Activated CD4-positive, alpha-beta T cell treated with anti-CD3 and anti-CD28 coated beads, Interleukin-2, amount 50 U/mL, for 24 hours (primary cell): ENCODE measurements around the gene NDUFS7.
A peak's percentile ranks its signal among the peaks of the same experiment; 100 is the strongest.

Source experiments
- DNase-seq, 2 donors: peaks; one replicate each; pipeline ENCODE4 v3.0.0-alpha.2; 2020; ENCODE audit warnings: low read depth in 1 of 2, low spot score in 1 of 2

NDUFS7 gene

DNA sequence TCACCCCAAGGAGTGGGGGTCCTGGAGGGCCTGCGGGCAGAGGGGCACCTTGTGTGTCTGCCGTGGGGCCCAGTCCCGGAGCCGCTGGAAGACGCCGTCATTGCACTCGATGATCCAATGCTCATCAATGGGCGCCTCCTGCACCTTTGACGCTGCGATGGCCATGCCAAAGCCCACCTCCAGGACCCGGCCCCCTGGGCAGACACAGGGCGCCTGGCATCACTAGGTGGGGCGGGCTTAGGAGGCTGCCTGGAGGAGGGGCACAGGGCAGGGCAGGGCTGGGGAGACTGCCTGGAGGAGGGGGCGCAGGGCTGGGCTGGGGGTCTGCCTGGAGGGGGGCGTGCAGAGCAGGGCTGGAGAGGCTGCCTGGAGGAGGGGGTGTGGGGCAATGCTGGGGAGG lies 16.0 kb downstream of the NDUFS7 start:
- DNase-seq: no peak

DNA sequence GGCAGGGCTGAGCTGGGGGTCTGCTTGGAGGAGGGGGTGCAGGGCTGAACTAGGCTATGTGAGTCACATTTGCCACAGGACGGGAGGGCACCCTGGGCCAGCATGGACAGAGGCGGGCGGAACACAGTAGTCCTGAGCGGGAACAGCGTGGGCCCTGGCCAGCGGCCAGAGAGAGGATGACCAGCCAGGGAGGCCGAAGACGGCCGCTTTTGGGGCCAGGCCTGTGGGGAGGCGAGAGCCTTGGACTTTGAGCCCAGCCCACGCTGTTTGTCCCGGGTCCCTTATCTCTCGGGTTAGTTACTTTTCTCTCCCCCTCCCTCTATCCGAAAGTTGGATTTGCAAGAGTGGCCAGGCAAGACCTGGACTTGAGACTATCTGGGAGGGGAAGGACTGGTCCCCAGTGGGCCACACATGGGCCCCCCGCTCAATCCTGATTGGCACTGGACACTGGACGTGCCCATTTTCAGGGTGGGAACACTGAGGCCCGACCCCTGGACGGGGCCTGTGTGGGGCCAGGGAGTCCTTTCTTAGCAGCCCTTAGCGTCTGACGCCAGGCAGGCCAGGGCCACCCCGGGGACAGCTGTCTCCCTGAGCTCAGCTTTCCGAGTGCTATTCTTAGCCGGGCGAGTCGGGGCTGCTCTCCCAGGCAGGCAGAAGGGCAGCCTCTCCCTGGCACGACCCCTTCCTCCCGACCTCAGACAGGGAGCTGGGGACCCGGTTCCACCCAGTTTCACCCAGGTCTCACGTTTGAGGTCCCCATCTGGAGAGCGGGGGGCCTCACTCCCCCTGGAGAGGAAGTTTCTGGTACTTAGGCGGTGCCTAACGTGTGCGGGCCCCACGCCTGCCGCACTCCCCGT lies 16.8 kb downstream of the NDUFS7 start:
- DNase-seq: no peak

DNA sequence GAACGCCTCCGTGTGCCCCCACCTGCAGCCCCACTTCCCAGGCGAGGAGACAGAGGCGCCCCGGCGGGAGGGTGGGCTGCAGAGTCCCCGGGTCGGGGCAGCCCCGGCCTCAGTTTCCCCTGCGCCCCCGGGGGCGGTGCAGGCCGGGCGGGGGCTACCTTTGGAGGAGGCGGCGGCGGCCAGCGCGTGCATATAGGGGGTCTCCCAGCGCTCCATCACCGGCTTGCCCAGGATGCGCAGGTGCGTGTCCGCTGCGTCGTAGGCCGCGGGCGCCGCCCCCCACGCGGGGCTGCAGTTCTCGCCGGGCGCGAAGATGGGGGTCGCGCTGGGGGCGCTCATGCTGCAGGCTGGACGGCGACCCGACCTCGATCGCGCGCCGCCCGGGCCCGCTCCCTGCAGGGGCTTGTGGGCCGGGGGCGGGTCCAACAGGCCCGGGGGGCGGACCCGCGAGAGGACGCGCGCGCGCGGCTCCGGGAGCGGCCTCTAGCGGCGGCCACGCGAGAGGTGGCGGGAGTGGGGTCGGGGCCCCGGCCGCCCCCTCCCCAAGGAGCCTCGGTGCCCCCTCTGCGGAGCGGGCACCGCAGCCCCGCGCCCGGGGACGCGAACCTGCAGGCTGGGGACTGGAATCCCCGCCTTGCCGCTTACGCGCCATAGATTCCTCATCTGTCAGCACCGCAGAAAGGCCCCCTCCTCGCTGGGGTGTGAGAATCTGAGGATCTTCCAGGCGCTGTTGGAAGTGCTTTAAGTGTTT lies 17.6 kb downstream of the NDUFS7 start, which contains the start of gene GAMT:
TSS of gene GAMT (minus strand) at position 405 of the 751 bp plus-strand sequence. CDS start at position 339, 66 bp downstream.
- DNase-seq: peak in 1 of 2 donors; percentile 28

DNA sequence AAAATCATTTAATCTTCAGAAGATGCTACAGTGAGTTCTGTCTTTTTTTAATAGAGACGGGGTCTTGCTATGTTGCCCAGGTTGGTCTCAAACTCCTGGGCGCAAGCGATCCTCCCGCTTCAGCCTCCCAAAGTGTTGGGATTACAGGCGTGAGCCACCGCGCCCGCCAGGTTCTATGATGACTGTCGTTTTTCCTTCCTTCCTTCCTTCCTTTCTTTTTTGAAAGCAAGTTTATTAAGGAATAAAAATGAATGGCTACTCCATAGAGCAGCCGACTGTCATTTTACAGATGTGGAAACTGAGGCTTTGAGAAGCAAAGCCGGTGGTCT lies 18.1 kb downstream of the NDUFS7 start:
- DNase-seq: no peak

DNA sequence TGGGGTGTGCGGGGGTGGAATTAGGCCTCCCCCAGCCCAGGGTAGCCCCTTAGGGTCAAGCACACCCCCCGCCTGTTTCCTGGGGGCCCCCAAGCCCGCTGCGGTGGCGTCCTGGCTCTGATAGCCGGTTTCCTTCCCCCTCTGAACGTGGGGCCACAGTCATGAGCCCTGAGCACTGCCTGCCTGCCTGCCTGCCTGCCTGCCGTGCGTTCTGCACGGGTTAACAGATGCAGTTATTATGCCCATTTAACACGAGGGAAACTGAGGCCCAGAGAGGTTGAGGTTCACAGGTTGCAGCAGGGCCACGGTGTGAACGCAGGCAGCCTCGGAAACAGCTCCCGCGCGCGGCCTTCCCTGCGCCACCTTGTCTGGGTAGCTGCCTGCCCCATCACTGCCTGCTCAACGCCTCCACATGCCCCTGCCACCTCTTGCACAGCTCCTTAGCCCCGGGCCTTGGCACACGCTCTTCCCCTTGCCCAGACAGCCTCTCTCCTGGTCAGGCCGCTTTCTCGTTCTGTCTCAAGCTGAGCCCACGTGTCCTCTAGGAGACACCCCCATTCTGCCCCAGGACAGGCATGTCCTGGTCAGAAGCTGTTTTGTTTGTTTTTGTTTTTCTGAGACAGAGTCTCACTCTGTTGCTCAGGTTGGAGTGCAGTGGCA lies 18.8 kb downstream of the NDUFS7 start:
- DNase-seq: no peak

DNA sequence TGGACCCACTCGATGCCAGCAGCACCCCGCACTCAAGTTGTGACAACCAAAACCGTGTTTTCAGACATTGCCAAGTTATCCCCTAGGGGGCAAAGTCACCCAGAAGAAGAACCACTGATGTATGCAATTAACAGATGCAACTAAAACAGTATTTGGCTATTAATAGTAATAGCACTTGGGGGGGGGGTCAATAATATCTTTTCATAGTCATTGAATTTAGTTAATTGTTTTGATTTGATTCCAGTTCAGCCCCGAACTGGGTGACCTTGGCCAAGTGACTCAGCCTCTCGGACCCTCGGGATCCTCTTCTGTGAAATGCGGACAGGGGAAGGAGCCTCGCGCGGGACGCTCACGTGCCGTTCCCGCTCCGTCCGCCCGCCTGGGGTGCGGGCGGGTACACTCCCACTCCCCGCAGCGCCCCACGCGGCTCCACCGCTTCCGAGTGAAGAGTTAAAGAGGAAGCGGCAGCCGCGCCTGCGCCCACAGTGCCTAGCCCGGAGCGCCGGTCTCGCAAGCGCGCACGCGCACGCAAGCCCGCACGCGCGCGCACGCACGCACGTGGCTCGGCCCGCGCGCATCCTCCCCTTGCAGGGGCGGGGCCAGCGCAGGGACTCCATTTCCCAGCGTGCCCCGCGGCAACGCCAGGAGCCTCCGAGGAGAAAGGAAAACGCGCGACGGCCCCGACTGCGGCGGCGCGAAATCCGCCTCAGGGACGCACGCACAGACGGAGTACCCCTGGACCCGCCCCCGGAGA lies 23.2 kb downstream of the NDUFS7 start:
- peak; percentile 98 to 99 for DNase-seq

DNA sequence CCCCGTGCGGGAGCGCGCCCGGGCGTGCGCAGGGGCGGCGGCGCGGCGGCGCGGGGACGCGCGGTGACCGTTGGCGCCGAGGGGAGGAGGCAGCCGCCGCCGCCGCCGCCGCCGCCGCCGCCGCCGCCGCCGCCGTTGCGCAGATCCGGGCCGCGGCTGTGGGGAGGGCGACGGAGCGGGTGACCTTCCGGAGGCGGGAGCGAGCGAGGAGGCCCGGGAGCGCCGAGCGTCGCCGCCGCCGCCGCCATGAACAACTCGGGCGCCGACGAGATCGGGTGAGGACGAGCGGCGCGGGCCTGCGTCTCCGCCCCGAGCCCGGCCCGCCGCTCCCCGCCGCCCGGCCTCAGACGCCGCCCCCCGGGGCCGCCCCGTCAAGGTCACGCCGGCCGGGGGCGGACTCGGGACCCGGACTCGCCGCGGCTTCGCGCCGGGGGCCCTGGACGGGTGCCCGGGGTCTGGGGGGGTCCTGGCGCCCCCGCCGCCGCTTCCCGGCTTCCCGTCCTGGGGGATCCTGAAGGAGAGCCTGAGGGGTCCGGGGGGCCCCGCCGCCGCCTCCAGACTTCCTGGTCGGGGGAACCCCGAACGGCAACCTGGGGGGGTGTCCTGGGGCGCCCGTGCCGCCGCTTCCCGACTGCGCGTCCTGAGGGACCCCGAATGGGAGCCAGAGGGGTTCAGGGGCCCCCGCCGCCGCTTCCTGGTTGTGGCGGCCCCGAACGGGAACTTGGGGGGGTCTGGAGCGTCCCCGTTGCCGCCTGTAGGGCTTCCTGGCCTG lies 24.0 kb downstream of the NDUFS7 start, which contains the start of gene DAZAP1:
TSS of gene DAZAP1 (plus strand) at position 59 of the 772 bp plus-strand sequence. CDS start at position 247, 188 bp downstream.
- peak in 1 of 2 donors; percentile 23 for DNase-seq

DNA sequence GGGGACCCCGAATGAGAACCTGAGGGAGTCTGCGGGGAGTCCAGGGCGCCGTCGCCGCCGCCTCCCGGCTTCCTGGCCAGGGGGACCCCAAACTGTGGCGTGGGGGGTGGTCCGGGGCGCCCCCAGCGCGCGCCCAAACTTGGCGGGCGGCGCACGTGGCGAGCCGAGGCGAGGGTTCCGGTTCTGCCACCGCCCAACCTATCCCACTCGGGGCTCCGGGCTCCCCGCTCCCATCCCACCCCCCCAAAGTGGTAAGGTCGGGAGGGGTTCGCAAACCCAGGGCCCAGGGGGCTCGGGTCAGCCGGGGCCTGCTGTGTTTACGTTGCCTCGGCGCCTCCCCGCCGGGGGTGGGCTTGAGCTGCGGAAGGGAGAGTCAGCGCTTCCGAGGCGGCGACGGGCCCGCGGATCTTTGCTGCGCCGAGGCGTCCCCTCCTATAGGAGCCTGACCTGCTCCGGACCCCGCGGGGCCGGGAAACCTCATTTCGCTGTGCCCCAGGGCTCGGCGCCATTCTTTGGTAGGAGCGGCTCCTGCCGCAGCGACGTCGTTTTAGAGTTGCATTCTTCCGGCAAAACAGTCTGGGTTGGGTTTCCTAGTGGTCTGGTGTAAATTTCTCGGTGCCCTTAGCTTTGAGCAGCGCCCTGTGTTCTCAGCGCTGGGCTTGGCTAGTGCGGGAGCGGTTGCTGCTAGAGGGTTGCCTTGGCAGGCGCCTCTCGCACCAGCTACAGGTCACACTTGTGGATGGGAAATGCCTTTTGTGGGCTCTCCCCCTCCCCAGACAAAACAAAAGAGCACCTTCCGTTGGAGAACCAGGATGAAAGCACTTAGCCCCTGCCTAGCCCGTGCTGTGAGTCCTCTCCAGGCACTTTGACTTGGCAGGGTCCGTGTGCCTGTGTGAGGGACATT lies 24.8 kb downstream of the NDUFS7 start:
- DNase-seq: peak in 1 of 2 donors; percentile 33

DNA sequence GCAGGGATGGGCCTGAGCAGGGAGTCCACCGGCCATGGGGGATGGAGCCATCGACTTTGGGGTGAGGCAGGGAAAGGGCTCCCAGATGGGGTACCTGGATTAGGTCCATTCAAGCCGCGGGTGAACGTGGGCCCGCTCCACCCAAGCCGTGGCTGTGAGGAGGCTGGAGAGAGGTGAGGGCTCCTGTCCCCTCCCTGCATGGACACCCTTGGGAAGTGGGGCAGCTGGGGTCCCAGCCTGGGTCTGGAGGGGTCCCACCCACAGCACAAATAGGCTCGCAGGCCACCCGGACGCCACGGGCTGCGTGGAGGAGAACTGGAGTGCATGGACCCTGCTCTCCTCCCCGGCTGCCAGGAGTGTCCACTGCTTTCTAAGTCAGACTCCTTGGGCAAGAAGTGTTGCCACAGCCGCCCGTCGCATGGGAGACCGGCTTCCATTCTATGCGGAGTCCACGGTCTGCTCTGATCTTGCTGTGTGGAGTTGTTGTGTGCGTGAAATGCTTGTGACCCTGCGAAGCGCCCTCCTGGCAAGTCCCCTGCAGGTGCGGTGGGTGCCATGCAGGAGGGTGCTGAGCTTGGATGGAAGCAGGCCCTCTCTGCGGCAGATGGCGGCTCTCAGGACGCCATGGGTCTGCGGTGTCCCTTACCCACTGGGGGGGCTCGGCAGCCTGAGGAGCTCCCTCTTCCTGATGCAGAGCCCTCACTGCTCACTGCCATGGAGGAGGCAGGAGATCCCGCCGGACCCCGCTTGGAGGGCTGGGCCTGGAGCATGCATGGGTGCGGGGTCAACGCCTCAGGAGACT lies 25.7 kb downstream of the NDUFS7 start:
- DNase-seq: no peak

DNA sequence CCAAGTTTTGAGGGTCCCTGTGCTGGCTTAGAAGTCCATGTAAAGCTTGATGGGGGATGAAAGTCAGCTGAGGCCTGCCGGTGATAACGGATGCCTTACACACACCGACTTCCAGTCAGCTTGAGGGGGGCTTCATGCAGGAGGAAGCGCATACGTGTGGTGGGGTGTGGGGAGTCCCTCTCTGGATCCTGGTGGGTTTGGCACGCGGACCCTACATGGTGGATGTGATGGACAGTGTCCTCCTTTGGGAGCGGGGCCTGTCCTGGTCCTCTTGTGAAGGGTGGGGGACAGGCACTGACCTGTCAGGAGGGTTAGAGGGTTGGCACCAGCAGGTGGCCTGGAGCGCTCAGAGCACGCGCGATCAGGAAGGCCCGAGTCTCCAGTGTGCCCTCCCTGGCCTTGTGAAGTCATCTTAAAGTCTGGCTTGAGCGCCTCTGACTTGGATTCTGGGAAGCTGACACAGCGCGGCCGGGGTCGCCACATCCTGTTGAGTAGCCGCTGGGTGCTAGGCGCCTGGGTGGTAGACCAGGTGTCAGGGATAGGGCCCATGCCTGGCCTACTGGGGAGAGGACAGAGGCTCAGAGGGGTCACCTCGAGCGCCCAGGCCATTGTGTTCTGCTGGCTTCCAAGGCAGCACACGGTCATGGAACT lies 26.6 kb downstream of the NDUFS7 start:
- DNase-seq: no peak

DNA sequence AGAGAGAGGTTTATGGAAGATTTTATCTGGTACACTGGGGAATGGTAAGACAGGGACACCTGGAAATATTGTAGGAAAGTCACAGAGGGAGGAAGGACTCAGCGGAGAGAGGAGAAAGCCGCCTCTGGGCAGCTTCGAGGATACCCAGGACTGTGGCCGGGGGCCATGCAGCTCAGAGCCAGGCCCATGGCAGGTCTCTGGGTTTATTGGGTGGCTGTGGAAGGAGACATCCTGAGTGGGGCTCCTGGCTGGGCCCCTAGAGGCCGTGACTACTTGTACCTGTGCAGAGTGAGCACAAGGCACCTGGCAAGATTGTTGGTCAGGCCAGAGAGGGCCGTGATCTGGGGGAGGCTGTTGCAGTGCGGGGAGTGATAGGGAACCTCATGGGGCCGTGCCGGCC lies 27.1 kb downstream of the NDUFS7 start:
- DNase-seq: no peak

DNA sequence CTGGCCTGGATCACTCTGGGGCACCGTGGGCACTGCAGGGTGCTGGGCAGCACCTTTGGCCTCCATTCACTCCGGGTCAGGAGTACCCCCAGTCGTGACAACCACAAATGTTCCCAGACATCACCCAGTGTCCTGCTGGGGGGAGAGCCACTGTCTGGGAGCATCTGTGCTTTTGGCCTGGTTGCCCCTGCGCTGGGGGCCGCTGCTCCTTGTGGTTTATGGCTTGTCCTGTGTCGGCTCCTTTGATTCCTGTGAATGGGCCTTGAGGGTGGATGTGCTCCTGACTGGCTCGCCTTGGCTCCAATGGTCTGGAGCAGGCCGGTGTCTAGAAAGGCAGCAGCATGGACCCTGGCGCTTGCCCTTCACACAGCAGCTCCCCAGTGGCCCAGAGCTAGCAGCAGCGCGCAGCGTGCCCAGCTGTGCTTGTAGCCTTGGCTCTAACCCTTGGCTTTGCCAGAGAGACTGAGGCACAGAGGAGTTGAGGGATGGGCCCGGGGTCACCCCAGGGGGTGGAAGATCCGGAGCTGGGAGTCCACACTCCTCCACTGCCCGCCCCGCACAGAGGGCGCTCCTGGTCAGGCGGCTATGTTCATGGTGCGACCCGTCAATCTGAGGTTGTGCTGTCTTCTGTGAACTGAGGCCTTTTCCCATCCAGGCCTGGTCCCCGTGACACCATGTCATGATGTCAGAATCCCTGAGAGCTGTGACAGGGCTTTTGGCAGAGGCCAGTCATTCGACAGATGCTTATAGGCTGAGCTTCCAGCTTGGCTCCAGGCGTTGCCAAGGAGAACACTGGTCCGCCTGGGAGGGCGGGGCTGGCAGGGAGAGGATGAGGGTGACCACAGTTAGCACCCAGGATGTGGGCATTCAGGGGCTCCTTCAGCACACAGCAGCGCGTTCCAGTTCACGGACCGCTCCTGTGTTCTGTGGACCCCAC lies 27.8 kb downstream of the NDUFS7 start:
- no peak for DNase-seq

DNA sequence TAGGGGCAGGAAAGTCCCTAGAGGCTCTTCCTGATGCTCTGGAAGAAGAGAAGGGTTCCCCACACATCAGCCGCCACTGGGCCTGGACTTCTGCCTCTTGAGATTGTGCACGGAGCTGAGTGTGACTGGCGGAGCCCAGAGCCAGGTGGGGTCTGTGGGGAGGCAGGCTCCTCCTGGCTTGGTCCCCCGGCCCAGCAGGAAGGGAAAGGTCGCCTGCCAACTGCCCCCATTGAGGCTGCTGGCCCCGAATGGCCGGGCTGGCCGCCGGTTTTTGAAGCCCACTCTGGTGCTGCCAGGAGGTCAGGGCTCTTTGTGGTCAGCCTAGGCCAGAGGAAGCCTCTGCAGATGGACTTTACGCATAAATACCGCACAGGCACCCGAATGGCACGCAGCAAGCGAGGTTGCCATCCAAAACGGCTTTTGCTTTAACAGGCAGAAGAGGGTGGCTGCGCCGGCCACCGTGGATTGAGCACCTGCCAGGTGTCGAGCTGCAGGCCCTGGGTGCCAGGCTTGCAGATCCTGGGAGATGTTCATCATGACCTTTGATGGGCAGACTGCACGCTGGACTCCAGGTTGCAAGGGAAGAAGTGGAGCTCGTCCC lies 28.7 kb downstream of the NDUFS7 start:
- DNase-seq: no peak

DNA sequence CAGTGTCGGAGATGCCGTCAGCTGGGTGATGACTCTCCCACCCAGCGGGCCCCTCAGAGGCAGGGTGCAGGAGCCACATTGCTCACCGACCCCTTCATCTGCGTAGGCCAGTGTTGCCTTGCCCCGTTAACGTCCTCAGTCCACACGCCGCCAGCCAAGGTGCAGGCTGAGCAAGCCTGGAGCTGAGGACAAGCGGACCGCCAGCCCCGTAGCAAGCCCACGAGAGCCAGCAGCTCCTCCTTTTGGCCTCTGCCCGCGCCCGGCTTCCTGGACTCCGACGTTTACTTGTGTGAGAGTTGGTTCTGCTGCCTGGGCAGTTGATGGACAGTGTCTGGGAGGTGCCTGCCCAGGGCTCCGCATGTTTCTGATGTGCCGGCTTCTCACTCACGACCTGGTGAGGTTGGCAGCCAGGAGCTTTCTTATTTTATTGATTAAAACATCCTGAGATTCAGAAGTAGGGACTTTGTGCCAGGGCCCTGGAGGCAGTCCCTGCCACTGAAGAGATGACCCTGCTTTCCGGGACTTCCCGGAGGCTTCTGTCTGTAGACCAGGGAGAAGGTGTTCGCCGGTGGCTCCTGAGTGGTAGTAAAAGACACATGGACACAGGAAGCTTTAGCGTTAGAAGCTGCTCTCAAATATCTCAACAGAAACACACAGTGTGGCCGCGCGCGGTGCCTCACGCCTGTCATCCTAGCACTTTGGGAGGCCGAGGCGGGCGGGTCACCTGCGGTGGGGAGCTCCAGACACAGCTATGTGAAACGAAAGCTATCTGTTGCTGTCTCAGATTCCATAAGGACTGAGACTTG lies 29.5 kb downstream of the NDUFS7 start:
- DNase-seq: no peak

DNA sequence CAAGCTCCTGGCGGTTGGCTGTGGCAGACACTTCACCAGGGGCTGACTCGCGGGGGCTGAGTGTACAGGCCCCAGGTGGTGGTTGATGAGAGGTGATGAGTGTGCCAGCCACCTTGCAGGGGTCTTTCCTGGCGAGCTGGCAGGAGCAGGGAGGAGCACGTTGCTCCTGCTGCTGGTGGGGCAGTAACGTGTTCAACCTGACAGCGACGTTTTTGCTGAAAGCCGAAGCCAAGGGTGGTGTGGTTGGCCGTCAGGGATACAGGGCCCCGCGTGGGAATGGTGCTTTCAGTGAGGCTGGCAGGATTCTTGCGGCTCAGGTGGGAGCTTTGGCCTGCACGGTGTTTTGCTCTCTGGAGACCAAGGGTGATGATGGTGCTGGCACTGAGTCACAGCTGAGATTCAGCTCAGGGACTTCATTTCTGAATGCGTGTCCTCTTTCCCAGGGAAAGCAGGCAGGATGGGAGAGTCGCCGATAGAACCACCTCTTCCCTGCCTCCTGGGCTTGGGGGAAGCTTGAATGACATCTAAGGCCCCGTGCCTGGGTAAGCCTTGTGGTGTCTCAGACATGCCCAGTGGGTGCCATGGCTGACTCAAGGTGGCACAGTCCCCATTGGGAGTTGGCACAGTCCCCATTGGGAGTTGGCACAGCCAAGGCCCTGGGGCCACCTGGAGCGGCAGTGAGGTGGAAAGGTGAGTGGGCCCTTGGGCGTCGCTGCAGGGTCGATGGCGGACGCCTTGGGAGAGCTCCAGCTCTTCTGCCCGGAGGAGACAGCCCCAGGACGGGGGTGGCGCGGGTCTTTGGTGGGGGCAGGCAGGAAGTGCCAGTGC lies 32.5 kb downstream of the NDUFS7 start:
- DNase-seq: no peak
